ENCODE data around the gene INPP5J.
"Not testable (repeated sequence)": the region's sequence is repeated elsewhere in the genome, so short reads cannot be mapped to it uniquely, and the experiment has no call there.

The INPP5J gene

GRCh38 chr22:31122532-31123291 lies at the start of gene INPP5J:
INPP5J (plus strand) TSS chr22:31122966; CDS start chr22:31123015, 49 bp downstream.
- no peak for DNase-seq (ENCODE audit: low read depth)

GRCh38 chr22:31073125-31073524 lies 49.6 kb upstream of the INPP5J start:
- not testable (repeated sequence) for DNase-seq (ENCODE audit: low read depth)

- not testable (repeated sequence) for DNase-seq (ENCODE audit: low read depth)
Measured at GRCh38 chr22:31073545-31074145, 49.1 kb upstream of the INPP5J start.

GRCh38 chr22:31075961-31076360 lies 46.8 kb upstream of the INPP5J start:
- DNase-seq (ENCODE audit: low read depth), result no peak

- no peak for DNase-seq (ENCODE audit: low read depth)
Measured at GRCh38 chr22:31077681-31078080, 45.1 kb upstream of the INPP5J start.

- not testable (repeated sequence) for DNase-seq (ENCODE audit: low read depth)
Measured at GRCh38 chr22:31078389-31078788, 44.4 kb upstream of the INPP5J start.

- no peak for DNase-seq (ENCODE audit: low read depth)
Measured at GRCh38 chr22:31079095-31079642, 43.6 kb upstream of the INPP5J start.

- DNase-seq (ENCODE audit: low read depth), result no peak
Measured at GRCh38 chr22:31080164-31080847, 42.5 kb upstream of the INPP5J start.

- peak; percentile 74 for DNase-seq (ENCODE audit: low read depth)
Measured at GRCh38 chr22:31080848-31081649, 41.7 kb upstream of the INPP5J start, which contains the start of gene SMTN. SMTN (plus strand) TSS chr22:31081318; CDS start chr22:31083259, 1,941 bp downstream.

GRCh38 chr22:31081963-31082605 lies 40.7 kb upstream of the INPP5J start:
- DNase-seq (ENCODE audit: low read depth), result peak; percentile 67

GRCh38 chr22:31082606-31083376 lies 40.0 kb upstream of the INPP5J start:
- DNase-seq (ENCODE audit: low read depth), result no peak

- DNase-seq (ENCODE audit: low read depth), result no peak
Measured at GRCh38 chr22:31083377-31083768, 39.4 kb upstream of the INPP5J start.

GRCh38 chr22:31083923-31084810 lies 38.6 kb upstream of the INPP5J start:
- no peak for DNase-seq (ENCODE audit: low read depth)

- no peak for DNase-seq (ENCODE audit: low read depth)
Measured at GRCh38 chr22:31084811-31085492, 37.8 kb upstream of the INPP5J start.

- DNase-seq (ENCODE audit: low read depth), result no peak
Measured at GRCh38 chr22:31085493-31085824, 37.3 kb upstream of the INPP5J start.

GRCh38 chr22:31085928-31086327 lies 36.8 kb upstream of the INPP5J start:
- no peak for DNase-seq (ENCODE audit: low read depth)

- no peak for DNase-seq (ENCODE audit: low read depth)
Measured at GRCh38 chr22:31086703-31087330, 35.9 kb upstream of the INPP5J start.

GRCh38 chr22:31087744-31088215 lies 35.0 kb upstream of the INPP5J start:
- no peak for DNase-seq (ENCODE audit: low read depth)
